ENCODE measurements around the gene OTOP2.
"Not testable (repeated sequence)": the region's sequence is repeated elsewhere in the genome, so short reads cannot be mapped to it uniquely, and the experiment has no call there.

OTOP2 gene

DNA sequence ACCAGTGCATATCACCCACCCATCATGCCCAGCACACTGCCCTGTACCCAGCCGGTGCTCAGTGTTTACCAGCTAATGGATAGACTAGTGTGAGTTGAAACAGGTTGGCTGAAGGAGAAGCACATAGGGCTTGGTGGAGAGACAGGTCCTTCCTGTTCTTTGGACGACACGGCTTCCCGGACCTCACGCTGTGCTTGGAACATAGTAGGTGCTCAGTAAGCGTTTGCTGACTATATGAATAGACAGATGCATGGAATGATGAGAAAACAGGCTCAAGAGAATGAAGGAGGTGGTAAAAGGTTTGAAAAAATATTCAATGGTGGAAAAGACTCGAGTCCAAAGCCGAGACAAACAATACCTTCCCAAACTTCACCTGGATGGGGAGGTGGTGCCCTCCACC is 23.9 kb upstream of the OTOP2 start:
- FAIRE-seq (no peak), DNase-seq (ENCODE audit: insufficient read length, low spot score) (no peak)

DNA sequence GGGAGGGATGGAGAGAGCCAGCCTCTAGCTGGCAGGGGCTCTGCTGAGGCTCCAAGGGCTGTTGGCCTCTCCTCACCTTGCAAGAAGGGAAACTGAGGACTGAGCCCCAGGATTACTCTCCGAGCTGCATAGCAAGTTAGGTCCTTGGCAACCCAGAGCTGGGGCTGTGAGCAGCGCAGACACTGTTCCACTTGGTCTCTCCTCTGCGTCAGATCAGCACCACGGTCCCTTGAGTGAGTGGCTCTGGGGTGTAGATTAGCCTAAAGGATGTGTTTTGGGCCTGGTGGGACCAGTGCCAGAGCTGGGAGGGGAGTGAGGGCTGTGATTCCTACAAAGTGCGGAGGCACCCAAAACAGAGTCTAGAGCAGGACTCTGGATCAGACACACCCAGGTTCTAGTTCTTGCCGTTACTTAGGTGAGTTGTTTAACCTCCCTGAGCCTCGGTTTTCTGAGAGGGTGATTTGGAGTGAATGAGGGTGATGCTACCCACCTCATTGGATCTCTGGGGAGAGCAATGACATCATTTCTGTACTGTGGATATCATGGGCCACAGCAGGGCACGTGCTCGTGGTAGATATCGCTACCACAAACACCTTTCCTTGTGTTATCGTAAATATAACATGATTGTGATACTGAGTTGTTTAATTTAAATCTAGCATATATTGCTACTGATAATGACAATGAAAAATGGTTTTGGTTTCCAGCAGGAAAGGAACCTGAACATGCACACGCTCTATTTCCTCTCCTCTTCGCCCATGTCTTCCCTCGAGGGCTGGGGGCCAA is 22.5 kb upstream of the OTOP2 start:
- no peak for FAIRE-seq

DNA sequence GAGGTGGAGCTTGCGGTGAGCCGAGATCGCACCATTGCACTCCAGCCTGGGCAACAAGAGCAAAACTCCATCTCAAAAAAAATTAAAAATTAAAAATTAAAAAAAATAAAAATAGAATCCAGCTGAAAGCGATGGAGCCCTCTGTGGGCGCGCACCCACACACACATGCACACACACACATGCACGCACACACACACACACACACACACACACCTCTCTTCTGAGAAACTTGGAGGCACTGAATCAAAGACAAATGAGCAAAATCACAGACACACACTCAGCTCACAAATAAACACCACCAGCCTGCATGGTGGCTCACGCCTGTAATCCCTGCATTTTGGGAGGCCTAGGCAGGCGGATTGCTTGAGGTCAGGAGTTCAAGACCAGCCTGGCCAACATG is 21.0 kb upstream of the OTOP2 start:
- no peak for DNase-seq (ENCODE audit: insufficient read length, low spot score)

More for the DNA sequence above, 22.5 kb upstream of the OTOP2 start:
- DNase-seq (ENCODE audit: insufficient read length, low spot score) = no peak

DNA sequence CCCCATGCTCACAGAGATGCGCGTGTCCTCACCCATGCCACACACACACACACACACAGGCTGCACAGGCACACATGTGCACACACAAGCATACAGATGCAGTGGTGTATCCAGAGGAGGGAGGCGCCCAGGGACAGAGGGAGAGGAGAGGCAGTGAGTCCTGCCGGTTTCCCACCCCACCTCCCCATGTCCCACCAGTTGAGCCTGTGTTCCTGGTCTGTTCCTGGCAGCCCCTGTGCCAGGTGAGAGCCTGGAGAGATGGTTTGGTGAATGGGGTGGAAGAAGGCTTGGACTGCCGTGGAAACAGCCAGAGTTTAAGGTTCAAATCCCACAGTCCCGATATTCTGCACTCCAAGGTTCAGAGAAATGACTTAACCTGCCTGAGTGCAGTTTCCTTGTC is 20.4 kb upstream of the OTOP2 start:
- FAIRE-seq (no peak), DNase-seq (ENCODE audit: insufficient read length, low spot score) (no peak)

More for the DNA sequence above, 21.0 kb upstream of the OTOP2 start:
- no peak for FAIRE-seq

DNA sequence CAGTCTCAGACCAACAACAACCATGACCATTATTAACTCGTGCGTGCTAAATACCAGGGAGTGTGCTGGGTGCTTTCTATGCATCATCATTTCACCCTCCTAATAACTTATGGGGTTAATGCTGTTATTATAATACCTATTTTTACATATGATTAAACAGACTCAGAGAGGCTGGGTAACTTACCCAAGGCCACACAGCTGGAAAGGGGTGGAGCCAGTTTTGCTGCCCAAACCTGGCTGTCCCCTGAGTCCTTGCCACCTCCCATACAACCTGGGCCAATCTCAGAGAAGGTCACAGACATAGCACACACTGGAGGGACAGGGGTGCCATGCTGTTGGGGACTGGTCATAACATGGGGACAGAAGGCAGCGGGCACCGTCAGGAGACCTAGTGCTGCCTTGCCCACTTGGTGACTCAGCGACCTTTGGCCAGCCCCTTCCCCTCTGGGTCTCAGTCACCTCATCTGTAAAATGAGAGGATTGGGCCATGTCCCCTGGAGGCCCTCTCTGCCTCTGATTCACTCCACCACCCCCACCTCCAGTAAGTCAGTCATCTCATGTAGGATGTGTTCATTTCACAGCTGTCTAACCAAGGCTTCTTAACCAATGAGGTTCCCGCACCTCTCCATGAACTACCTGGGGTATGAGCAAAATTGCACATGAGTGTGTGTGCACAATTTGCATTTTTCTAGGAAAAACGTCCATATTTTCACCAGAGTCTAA is 19.2 kb upstream of the OTOP2 start:
- DNase-seq (ENCODE audit: insufficient read length, low spot score) = no peak
- FAIRE-seq = no peak

DNA sequence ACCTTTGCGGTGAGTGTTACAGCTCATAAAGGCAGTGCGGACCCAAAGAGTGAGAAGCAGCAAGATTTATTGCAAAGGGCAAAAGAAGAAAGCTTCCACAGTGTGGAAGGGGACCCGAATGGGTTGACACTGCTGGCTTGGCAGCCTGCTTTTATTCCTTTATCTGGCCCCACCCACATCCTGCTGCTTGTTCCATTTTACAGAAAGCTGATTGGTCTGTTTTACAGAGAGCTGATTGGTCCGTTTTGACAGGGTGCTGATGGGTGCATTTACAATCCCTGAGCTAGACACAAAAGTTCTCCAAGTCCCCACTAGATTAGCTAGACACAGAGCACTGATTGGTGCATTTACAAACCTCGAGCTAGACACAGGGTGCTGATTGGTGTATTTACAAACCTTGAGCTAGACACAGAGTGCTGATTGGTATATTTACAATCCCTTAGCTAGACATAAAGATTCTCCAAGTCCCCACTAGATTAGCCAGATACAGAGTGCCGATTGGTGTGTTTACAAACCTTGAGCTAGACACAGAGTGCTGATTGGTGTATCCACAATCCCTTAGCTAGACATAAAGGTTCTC is 17.8 kb upstream of the OTOP2 start:
- FAIRE-seq; DNase-seq (ENCODE audit: insufficient read length, low spot score): not testable (repeated sequence)

DNA sequence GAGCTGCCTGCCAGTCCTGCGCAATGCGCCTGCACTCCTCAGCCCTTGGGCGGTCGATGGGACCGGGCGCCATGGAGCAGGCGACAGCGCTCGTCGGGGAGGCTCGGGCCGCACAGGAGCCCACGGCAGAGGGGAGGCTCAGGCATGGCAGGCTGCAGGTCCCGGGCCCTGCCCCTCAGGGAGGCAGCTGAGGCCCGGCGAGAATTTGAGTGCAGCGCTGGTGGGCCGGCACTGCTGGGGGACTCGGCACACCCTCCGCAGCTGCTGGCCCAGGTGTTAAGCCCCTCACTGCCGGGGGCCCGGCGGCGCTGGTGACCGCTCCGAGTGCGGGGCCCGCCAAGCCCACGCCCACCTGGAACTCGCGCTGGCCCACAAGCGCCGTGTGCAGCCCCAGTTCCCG is 17.1 kb upstream of the OTOP2 start:
- no peak for DNase-seq (ENCODE audit: insufficient read length, low spot score)
- no peak for FAIRE-seq

DNA sequence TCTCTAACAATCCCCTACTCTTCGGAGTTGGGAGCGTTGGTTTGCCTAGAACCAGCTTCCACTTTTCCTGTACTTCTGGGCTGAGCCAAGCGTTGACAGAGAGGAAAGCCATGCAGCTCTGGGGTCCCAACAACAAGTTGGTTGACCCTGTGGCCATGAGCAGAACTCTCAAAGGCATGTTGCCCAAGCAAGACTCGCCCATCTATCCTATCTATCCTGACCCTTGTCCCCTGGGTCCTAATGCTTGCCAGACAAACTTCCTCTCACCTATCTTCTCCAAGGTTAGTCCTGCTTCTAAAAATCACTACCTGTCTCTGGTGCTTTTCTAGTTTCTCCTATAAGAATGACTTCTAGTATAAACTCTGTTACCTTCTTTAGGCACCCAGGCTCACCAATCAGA is 15.0 kb upstream of the OTOP2 start:
- FAIRE-seq; DNase-seq (ENCODE audit: insufficient read length, low spot score): not testable (repeated sequence)

DNA sequence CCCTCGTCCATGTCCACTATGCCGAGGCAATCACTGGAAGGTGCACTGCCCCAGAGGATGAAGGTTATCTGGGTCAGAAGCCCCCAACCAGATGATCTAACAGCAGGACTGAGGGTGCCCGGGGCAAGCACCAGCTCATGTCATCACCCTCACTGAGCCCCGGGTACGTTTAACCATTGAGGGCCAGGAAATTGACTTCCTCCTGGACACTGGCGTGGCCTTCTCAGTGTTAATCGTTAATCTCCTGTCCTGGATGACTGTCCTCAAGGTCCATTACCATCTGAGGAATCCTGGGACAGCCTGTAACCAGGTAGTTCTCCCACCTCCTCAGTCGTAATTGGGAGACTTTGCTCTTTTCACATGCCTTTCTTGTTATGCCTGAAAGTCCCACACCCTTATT is 12.7 kb upstream of the OTOP2 start:
- DNase-seq (ENCODE audit: insufficient read length, low spot score); FAIRE-seq: not testable (repeated sequence)

DNA sequence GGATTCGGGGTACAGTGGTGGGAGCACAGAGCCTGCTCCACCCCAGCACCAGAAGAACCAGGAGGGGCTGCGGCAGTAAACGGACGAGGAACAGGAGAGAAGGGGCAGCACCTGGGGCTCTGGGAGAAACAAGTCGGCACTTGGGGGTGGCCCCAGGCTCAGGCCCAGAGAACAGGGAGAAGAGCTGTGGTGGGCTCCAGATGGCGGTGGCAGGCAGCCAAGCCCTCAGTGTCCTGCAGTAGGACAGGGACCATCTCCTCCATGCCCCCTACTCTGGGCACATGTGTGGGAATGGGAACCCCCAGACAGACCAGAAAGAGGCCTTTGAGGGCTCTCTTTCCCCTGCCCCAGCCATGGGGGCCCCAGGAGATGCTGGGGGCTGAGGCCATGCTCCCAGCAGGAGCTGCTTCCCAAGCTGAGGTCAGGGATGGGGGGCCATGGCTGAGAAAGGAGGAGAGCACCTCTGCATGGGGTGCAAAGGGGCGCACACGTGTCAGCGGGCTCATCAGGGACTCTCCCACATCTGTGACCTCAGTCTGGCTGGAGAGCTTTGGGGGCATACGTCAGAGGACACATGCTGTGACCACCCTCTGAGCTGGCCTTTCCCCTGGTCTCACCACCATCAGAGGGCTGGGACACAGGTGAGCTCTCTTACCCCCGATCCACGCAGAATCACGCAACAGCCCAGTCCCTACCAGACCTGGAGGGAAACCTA is 7.8 kb upstream of the OTOP2 start:
- FAIRE-seq (no peak), DNase-seq (ENCODE audit: insufficient read length, low spot score) (no peak)

DNA sequence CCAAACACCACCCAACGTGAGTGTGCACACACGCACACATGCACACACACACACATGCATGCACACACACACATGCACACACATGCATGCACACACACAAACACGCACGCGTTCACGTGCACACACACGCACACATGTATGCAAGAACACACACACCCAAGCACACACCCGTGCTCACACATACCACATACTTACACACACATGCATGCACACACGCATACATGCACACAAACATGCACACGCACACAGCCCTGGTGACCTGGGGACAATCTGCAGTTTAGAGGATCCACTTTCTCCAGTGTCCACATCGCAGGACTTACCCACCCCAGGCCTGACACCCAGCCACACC is 7.2 kb upstream of the OTOP2 start:
- no peak for FAIRE-seq

DNA sequence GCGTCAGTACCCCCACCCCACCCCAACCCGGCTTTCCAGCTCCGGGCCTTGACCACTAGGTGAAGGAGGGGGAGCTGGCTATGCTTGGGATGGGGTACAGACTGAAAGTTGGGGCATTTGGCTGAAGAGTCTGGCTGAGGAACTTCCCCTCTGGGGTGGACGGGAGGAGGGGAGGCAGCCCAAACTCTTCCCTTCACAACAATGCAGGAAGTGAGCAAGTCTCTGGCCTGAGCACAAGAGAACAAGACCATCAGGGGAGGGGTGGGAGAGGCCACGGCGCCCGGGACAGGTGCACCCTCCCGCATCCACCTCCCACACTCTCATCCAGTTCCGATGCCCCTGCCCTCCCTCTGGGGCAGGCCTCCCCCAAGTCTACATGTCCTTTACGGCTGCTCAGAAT is 6.6 kb upstream of the OTOP2 start:
- DNase-seq (ENCODE audit: insufficient read length, low spot score) (no peak), FAIRE-seq (no peak)

More for the DNA sequence above, 7.2 kb upstream of the OTOP2 start:
- DNase-seq (ENCODE audit: insufficient read length, low spot score) = no peak

DNA sequence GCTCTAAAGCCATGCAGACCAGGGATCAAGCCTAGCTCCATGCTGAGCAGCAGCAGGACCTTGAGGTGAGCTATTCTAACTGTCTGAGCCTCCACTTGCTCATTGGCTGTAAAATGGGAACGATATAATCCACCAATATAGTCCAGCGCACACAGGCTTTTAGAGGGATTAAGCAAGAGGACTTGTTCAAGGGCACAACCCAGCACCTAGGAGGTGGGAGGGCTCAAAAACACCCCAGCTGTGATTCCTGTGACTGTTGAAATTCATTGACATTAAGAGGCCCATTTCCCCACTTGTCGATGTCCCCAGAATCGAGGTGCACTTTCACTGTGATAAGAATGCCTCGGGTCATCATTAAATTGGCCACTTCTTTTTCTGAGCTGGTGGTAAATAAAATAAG is 5.2 kb upstream of the OTOP2 start:
- FAIRE-seq = no peak
- no peak for DNase-seq (ENCODE audit: insufficient read length, low spot score)

DNA sequence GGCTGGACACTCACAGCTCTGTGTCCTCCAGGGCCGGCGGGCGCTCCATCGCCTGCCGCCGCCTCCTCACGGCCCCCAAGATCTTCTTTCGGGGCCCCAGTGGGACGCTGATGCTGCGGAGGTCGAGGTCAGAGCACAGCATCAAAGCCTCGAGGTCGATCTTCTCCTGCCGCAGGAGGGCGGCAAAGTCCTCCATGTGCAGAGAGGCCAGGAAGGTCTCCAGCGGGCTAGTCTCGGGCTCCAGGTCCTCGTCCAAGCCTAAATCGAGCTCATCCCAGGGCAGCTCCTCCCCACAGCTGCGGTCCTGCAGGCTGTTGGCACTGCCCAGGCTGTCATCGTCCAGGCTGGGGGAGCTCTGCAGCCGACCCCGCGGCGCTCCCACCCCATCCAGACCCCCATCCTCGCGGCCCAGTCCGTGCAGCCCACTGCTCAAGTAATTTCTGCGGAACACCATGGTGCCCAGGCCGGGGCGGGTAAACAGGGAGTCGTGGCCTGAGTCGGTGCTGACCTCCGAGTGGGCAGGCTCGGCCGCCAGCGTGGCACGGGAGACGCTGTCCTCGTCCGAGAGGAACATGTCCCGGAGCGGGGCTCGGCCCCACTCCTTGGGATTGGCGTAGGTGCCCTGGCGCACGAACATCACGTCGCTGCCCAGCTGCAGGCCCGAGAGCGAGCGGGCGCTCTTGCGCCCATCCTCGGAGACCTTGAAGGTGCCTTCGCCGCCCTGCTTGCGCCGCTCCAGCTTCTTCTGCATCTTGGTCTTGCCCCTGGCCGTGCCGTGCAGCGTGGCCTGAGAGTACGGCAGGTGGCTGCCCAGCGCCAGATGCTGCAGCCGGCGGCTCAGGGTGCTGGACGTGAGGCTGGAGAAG is 4.4 kb upstream of the OTOP2 start:
- DNase-seq (ENCODE audit: insufficient read length, low spot score) = no peak
- no peak for FAIRE-seq

DNA sequence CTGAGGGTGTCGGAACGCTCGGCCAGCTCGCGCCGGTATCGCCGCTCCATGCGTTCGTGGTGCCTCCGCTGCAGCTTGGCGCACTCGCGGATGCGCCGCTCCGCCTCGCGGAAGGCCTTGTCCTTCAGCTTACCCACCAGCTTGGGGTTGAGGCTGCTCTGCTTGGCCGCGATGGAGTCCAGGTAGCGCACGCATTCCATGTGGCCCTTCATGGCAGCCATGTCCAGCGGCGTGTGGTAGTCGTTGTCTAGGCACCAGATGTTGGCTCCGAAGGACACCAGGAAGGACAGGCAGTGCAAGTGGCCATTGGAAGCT is 3.8 kb upstream of the OTOP2 start:
- FAIRE-seq (no peak), DNase-seq (ENCODE audit: insufficient read length, low spot score) (no peak)

DNA sequence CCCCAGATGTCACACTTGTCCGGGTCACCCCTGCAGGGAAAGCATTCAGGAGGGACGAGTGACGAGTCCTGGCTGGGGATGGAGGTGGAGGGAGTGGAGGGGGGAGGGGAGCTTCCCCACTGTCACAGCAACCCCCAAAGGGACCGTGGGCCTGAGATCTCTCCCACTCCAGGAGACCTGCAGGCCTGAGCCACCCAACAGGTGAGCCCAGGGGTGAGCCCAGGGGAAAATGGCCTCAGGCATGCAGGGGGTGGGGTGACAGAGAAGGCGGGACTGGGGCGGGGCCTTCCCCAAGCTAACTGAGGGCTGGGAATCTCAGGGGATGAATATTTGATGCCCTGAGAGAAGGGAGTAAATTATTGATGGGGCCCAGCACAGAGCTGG is 3.4 kb upstream of the OTOP2 start:
- FAIRE-seq = no peak
- DNase-seq (ENCODE audit: insufficient read length, low spot score) = no peak

DNA sequence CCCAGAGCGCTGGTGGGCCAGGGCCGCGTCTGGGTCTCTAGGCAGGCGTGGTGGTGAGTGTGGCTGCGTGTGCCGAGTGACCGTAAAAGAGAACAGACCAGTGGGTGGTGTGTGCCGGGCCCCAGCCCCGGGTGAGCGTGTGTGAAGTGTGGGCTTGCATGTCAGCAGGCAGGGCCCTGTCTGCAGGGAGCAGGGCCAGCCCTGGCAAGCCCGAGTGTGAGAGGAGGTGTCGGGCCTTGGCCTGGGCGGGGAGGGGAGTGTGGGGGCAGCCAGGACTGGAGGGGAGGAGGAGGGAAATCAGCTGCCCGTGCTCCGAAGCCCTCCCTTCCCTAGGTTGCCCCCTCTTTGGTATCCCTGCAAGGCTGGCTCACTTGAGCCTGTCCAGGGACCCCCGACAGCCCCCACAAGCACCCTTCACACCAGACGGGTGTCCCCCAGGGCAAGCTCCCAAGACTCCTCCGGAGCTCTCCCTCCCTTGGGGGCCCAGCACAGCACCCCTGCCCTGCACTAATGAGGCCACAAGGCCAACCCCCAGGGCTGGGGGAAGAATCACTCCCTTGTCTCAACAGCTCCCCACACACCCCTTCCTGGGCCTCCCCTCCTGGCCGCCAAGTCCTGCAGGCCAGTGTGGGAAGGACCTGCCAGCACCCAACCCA is 2.9 kb upstream of the OTOP2 start:
- no peak for DNase-seq (ENCODE audit: insufficient read length, low spot score)
- FAIRE-seq = no peak

DNA sequence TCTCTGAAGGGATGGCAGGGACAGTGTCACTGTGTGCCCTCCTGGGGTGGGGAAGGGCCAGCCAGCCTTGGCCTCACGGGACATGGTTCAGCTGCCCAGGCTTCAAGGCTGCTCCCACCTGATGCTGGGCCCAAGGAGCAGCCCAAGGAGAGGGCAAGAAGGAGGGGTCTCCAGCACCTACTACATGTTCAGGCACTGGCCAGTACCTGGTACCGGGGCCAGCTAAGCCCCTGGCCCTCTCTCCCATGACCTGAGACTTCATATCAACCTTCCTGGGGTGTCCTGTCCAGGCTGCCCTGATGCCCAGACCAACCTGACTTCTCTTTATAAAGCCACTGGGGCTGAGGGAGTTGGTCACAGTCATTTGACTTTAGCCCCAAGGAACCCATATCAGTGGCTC is 2.3 kb upstream of the OTOP2 start:
- DNase-seq (ENCODE audit: insufficient read length, low spot score) (no peak), FAIRE-seq (no peak)

DNA sequence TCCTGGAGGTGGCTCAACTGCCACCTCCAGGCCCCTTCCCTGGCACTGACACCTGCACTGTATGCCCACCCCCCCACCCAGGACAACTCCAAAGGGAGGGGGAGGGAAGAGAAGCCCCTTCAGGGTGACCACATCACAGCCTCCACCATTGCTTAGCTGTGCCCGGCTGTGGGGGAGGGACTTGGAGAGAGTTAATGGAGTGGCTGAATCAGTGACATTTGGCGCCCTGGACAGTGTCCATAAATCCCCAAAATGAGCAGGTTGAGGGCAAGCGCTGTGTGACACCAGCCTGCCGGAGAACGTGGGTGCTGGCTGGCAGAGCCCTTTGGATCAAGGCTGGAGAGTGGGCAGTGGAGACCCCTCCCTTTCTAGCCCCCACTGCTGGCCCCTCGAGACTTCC is 1.9 kb upstream of the OTOP2 start:
- DNase-seq (ENCODE audit: insufficient read length, low spot score) (no peak), FAIRE-seq (no peak)
